Fibroblast of skin of right biceps (primary cell): ENCODE results near the gene ZNF319.
"Not testable (repeated sequence)": the region's sequence is repeated elsewhere in the genome, so short reads cannot be mapped to it uniquely, and the experiment has no call there.

Source experiments
- DNase-seq: peaks from one replicate; pipeline ENCODE4 v3.0.0-alpha.2; 2013

ZNF319 gene

DNA sequence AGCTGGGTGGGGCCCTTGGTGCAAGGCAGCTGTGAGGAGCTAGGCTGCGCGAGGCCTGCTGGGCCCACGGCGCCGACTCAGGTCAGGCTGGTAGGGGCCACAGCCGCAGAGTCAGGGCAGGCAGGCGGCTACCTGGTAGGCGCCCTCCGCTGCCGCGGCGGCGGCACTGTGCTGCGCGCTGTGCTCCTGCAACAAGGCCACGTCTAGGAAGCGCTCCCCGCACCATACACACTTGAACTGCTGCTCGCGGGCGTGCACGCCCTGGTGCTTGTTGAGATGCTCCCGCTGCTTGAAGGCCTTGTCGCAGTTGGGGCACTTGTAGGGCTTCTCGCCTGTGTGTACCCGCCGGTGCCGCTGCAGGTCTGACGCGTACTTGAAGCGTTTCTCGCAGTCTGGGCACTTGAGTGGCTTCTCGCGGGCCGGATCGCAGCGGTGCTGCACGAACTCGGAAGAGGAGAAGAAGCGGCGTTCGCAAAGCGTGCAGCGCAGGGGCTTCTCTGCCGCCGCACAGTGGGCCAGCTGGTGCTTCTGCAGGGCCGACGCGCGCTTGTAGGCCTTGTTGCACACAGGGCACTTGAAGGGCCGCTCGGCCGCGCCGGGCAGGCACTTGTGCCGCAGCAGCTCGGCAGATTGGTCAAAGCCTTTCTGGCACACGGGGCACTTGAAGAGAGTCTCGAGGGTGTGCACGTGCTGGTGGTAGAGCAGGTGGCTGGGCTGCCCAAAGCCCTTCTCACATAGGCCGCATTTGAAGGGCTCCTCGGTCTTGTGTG, 3.9 kb downstream of the ZNF319 start:
- no peak for DNase-seq

DNA sequence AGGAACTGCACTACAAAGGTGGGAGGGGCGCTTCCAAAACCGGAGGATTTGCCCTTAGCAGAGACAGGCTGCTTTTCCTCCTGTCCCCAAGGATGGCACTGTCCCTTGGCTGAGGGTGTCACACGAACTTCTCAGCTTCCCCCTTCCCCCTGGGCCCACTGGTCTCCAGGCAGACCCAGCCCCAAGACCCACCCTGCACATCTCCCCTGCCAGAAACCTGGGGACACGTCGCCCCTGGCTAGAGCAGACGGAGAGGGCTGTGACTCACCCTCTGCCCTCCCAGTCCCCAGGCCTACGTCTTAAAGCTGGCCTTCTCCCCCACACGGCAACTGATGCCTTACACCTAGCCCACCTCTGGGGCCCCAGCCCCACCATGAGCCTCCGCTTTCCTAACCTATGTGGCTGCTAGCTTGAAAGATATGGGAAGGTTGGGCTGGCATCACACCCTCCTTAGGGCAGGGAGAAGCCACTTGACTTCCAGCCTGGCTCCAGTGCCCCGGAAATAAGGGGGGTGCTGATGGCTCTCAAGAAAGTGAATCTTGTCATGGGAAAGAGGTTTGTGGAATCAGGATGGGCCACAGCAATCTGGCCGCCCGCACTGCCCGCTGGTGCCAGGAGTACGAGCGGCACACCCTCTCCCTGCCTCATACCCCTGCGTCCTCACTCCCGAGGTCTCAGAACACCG, 4.6 kb downstream of the ZNF319 start:
- no peak for DNase-seq

DNA sequence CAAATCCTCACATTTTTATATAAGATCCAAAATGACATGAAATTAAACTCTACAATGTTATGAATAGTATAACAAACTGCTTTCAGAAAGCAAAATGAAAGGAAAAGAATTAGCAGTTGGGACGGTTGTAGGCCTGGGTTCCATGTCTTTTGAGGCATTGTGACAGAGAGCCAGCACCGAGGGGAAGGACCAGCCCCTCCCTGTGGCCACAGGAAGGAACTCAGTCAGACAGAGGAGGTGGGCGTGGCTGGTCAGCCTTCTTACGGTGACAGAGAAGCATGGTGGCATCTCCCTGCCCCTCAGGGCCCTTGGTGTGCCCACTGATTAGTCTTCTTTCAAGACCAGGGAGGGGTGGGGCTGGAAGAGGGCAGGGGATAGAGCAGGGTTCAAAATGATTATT, 5.7 kb downstream of the ZNF319 start:
- peak; percentile 27 for DNase-seq

DNA sequence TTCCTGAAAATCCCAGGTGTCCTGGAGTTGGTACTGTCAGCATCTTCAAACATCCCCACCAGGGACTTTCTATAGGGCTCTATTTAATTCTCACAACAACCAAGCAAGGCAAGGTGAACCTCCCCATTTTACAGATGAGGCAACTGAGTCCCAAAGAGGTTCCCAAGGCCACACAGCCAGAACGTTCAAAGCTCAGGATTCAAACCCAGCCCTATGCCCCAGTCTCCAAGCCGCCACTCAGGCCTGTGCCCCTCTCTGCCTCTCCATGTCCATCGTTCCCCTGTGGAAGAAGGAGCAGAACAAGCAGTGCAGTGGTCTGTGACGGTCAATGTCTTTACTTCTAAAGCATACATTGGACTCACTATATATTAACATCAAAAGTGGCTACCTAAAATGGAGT, 6.1 kb downstream of the ZNF319 start:
- DNase-seq: no peak

DNA sequence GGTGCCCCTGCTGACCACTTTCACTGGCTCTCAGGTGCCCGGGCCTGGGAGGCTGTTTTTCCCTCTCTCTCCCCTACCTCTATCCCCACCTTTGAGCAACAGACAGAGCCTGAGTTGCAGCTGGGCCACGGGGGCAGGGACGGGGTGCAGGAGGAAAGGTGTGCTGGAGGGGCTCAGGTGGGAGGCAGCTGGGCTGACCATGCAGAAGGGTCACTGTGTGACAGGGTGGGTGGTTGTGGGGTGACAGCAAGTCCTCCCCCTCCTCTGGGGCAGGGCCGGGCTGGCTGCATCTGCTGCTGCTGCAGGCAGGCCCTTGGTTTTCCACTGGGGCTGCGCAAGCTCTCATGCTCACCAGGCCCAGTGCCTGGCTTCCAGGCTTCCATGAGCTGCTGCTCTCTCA, 6.6 kb downstream of the ZNF319 start:
- no peak for DNase-seq

DNA sequence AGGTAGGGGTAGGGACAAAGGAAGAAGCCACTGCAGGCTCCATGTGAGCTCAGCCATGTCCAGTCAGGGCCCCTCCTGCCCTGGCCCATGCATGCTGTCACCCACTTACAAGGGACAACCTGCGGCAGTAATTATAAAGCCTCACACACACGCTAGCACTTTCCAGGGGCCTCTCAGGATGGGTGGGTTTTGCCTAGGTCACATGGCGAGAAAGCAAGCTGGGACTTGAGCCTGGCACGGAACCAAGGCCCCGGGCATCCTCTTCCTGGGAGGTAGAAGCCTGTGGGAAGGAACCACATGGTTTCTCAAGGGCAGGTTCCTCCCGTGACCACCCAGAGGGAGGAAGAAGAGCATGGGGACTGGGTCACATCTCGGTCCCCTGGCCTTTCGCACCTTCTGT, 7.0 kb downstream of the ZNF319 start:
- no peak for DNase-seq

DNA sequence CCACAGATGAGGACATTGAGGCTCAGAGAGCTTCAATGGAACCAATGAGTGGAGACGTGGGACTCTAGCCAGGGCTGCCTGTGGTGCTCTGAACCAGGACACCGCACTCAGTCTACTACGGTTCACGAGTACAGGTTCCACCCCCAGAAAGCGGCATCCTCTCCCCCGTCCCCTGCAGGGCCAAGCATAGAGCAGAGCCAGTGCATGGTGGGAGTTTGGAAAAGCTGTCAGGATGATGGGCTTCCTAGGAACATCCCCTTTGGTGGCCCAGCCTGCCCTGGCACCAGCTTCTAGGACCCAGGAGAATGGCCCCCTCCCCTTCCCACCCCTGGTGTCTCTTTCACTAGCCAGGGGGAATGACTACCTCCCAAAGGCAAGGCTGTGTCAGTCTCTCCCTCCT, 8.4 kb downstream of the ZNF319 start:
- no peak for DNase-seq

DNA sequence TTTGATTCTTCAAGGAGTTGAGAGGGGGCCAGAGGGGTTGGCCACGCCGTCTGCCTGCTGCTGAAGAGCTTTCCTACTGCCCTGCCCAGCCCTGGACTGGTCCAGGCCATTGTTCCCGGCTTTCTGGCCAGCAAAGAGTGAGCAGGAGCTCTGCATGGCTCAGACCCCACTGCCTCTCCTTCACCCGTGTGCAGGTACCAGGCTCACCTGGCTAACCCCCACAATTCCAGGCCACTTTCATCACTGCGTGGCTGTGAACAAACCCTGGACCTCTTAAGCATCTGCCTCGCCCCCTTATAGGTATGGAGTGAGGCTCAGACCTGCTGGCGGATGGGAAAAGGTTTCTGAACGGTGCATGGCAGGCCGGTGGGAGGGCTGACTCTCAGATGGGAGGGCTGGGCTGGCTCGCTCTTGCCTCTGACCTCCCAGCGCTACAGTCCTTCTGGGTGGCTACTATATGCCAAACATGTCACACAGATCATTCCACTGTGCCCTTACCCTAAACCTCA, 8.9 kb downstream of the ZNF319 start:
- DNase-seq: no peak

DNA sequence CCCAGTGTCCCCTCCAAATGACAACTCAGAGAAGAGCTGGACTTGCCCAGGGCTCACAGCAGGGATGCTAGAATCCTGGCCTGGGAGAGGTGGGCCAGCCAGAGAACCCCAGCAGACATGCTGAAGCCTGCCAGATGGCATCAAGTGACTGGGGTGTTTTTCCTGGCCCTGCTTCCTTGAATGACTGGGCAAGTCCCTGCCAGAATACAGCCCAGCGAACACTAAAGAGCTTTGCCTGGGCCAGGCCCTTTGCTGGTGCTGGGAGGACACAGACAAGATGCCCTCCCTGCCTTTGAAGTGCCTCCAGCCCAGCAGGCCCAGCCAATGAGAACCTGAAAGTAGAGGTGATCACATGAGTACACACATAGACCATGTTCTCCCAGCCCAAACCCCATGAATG, 11.5 kb downstream of the ZNF319 start:
- DNase-seq: no peak

DNA sequence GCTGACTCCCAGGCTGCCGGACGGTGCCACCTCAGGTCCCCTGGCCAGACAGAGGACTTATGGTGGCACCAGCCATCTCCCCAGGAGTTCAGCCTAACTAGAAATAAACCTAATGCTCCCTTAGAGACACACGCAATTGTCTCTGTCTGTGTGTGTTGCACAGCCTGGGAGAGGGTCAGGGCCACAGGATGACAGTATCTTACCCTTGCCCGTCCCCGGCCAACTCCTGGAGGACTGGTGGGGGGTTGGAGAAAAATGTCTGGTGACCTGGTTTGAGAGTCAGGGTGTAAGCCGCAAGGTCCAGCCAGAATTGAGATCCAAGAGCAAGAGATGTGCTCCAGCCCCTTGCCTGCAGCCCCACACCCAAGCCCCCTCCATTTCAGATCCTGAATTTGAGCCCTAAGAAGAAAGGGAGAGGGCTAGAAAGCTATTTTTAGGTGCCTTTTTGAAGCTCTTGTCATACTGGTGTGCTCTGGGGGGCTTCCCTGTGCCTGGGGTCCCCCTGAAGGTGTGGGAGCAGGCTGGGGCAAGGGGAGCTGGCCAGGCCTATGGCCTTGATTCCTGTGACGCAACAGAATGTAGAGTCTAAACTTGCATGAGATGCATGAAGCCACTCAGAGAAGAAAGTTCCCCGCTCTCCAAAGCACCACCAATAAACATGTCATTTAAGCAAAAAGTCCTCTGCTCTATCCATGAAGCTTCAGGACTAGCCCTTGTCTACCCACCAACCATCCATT, 12.9 kb downstream of the ZNF319 start:
- no peak for DNase-seq

DNA sequence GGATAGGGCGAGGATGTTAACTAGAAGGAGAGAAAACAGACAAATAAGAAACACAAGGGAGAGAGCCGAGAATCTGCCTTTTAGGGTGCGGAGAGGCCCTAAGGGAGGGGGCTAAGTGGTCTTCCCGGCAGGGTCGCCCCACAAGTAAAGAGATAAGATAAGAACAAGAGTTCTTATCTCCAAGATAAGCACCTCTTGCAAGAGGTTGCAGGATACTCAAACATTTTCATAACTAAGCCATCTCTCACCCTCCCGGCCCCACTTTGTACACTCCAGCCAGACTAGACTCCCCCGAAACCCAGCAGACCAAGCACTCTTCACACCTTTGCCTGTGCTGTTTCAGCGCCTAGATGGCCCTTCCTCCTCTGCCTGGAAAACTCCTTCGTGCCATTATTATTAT, 14.3 kb downstream of the ZNF319 start:
- DNase-seq: no peak

DNA sequence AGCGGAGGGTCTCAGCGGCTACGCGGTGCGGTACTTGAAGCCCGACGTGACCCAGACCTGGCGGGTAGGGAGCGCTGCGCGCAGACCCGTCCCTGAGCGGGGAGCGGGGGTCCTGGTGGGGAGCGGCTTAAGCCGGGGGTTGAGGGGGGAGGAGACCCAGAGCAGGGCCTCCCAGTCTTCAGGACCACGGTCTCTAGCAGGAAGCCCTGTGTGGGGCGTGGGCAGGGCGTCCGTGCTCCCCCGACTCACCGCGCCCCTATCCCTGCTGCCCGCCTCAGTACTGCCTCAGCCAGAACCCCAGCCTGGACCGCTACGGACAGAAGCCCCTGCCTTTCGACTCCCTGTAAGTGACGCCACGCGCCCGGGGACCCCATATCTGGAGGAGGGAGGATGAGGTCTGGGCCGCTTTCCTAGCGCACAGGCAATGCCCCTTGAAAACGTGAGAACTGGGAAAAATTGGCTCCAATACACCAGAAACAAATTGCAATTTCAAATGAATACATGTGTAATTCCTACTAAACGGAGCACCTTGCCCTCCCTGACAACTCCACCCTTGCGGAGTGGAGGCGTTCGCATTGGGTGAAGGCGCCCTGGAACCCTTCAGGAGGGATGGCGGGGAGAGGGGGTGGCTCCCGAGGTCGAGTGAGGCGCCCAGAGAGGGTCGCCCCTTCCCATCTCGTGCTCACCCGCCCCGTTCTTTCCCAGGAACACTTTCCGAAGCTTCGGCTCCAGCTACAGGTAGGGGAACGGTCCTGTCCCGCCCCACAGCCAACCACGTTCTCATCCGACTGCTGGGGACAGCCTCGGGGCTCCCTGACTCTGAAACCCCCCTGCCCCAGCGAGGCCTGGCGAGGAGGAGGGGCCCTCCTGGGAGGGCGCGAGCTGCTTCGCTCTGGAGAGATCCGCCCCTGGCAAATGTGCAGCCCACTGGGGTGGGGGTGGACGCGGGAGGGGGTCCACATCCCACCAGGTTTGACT, 15.0 kb downstream of the ZNF319 start:
- DNase-seq: no peak

DNA sequence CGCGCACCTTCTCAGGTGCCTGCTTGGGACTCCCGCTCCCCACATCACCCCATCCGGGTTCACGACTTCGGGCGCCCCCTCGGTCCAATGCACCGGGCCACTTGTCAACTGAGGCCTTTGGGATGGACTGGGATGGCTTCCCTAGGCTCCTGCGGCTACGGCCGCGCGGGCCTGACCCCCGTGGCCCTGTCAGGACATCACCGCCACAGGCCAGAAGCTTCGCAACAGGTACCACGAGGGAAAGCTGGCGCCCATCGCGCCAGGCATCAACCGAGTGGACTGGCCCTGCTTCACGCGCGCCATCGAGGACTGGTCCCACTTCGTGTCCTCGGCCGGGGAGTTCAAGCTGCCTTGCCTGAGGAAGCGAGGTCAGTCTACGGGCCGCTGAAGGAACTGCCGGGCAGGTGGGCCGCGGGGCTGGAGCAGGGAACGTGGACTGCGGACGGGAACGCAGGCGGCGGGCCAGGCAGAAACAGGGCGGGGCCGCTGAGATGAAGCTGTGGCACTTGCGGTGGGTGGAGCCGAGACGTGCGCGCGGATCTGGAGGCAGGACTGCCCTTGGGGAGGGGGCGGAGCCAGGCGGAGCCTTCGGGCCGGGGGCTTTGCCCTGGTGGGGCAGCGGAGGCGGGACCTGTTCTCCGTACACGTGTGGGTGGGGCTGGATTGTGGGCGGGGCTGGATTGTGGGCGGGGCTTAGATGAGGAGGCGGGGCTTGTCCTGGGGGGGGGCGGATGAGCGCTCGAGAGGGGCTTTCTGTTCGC, 15.8 kb downstream of the ZNF319 start:
- DNase-seq: peak; percentile 82

DNA sequence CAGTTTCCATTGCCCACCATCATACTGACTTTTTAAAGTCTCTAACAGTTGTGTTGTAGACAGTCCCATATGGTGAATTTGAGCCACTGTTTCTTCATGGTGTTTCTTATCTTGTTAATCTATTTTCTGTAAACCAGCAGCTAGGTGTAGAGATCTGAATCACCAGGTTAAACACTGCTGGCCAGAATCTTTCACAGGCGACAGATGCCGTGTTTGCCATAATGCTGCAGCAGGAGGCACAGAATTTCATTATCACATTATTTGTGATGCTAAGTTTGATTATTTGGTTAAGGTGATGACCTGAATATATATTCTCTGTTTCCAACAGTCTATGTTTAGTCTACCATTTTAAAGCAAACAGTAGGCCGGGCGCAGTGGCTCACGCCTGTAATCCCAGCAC, 18.1 kb downstream of the ZNF319 start:
- no peak for DNase-seq

DNA sequence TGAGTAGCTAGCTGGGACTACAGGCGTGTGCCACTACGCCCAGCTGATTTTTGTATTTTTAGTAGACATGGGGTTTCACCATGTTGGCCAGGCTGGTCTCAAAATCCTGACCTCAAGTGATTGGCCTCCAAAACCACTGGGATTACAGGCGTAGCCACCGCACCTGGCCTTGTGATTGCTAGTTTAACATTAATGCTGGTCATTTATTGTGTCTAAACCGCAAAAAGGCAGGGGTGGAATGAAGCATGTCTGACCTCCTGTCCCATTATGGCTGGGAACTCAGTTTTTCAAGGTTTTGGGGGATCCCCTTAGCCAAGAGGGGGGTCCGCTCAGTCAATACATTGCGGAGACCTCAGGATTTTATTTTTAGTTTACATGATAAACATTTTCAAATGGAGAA, 18.8 kb downstream of the ZNF319 start:
- no peak for DNase-seq

DNA sequence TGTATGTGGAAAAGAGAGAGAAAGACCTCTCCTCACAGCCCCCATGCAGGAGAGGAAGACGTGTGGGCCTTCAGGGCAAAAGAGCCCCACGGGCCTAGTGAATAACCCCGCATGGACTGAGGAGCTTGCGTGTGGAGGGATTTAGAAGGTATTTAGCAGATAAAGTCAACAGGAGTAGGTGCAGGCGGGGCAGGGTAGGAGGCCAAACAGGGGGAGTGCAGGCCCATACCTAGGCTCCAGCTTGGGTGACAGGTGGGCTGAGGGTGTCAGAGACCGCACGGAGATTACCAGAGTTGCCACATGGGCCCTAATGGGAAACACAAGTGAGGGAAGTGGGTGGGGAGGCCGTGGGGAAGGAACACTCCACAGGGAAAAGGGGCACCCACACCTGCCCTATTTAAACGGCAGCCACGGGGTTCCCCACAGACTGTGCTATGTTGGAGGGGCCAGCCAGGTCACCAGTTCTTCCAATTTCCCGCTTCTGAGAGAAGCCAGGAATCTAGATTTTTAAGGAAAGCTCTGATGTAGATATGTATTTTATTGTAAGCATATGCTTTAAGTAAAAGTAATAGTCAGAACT, 21.4 kb downstream of the ZNF319 start:
- no peak for DNase-seq

DNA sequence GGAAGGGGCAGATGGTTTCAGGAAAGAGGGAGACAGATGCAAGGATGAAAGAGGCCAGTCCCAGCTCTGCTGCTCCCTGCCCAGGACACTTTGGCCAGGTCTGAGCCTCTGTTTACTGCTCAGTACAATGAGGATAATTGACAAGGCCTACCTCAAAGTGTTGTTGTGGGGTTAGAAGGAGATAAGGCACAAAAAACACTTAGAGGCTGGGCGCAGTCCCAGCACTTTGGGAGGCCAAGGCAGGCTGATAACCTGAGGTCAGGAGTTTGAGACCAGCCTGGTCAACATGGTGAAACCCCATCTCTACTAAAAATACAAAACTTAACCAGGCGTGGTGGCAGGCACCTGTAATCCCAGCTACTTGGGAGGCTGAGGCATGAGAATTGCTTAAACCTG, 22.4 kb downstream of the ZNF319 start:
- DNase-seq: not testable (repeated sequence)

DNA sequence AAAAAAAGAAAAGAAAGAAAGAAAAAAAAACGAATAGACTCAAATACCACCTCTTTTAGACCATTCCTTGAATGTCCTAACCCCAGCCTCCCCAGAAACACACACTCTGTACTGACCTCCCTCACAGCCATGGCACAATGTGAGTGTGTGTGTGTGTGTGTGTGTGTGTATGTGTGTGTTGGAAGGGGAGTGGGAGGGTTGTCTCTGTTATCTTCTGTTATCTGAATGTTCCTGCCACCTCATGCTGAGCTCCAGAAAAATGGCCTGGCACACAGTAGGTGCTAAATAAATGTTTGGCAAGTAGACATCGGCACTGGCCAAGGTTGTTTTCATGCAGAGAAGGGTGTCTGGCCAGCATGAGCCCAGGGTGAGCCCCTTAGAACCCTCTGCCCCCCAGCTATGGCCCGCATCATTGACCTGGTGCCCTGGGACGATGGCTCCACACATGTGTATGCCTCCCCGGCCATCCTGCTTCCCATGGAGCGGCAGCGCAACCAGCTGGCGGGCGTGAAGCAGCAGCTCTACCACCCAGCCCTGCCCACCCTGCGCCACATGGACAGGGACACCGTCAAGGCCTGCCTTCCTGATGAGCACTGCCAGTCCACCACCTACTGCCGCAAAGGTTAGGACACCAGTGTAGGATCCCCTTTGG, 22.9 kb downstream of the ZNF319 start:
- DNase-seq: no peak

DNA sequence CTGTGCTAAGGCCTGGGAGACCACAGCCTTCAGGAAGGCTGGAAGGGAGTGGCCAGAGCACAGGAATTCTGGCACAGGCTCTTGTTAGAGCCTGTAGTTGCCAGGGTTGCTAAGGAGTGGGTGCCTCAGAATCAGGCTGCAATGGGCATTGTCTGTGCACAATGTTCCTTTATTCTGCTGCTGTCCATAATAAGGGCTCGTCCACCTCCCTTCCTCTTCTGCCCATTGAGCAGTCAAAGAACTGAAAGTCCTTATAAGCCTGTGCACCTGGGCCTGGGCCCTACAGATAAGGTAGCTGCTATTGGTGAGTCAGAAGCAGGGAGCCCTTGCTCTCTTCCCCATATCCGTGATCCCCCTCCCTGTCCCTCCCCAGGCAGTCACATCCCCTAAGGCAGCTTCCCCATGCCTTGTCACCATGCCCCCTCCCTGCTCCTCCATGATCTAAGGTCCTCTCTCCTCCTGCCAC, 24.1 kb downstream of the ZNF319 start:
- no peak for DNase-seq

DNA sequence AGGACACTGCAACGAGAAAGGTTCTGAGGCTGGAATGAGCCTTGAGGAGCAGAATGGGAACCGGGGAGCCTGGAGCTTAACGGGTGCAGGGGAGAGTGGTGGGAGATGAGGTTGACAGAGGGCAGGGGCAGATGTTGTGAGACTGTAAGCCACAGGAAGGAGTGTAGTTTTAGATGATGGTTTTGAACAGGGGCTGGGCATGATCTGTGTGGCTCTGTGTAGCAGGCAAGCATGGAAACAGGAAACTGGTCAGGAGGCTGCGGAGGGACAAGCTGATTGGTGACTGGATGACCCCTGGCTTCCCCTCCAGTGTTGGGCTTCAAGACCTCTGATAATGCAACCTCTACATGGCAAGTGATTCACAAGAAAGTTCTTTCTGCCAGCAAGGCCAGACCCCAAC, 28.2 kb downstream of the ZNF319 start:
- no peak for DNase-seq

DNA sequence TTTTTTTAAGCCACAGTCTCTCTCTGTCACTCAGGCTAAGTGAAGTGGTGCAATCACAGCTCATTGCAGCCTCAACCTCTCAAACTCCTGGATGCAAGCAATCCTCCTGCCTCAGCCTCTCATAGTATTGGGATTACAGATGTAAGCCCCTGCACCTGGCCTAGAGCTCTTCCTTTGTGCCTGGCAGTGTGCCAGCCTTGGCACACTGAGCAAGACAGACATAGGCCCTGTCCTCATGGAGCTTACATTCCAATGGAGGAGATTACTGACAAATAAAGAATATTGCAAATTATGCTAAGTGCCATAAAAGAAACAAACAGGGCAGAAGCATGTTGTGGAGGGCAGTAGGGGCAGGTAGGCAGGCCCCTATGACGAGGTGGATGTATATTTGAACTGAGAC, 28.6 kb downstream of the ZNF319 start:
- DNase-seq: no peak
